ENCODE measurements around the gene GALT.

DNA sequence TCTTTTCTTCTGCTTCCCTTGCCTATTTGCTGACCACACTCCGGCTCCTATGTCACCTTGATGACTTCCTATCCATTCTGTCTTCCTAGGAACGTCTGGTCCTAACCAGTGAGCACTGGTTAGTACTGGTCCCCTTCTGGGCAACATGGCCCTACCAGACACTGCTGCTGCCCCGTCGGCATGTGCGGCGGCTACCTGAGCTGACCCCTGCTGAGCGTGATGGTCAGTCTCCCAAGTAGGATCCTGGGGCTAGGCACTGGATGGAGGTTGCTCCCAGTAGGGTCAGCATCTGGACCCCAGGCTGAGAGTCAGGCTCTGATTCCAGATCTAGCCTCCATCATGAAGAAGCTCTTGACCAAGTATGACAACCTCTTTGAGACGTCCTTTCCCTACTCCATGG is 2.2 kb downstream of the GALT start:
- TF ChIP-seq POLR2A (IDR thresholded peaks at IDR 0.05) = no peak
- TF ChIP-seq, protein P1, sequence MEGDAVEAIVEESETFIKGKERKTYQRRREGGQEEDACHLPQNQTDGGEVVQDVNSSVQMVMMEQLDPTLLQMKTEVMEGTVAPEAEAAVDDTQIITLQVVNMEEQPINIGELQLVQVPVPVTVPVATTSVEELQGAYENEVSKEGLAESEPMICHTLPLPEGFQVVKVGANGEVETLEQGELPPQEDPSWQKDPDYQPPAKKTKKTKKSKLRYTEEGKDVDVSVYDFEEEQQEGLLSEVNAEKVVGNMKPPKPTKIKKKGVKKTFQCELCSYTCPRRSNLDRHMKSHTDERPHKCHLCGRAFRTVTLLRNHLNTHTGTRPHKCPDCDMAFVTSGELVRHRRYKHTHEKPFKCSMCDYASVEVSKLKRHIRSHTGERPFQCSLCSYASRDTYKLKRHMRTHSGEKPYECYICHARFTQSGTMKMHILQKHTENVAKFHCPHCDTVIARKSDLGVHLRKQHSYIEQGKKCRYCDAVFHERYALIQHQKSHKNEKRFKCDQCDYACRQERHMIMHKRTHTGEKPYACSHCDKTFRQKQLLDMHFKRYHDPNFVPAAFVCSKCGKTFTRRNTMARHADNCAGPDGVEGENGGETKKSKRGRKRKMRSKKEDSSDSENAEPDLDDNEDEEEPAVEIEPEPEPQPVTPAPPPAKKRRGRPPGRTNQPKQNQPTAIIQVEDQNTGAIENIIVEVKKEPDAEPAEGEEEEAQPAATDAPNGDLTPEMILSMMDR (IDR thresholded peaks at IDR 0.05) = no peak

Data from upper lobe of left lung (tissue), 4 donors.